ENCODE results near the gene PEAK1. TPM values are rescaled to one million over a fixed set of nuclear protein-coding genes. Genes with fewer than 3 reads are reported as not detected.

The PEAK1 gene
- total RNA-seq, 4 donors from 2014 or later: 14.5 to 31.1 (median 25.9) TPM

DNA sequence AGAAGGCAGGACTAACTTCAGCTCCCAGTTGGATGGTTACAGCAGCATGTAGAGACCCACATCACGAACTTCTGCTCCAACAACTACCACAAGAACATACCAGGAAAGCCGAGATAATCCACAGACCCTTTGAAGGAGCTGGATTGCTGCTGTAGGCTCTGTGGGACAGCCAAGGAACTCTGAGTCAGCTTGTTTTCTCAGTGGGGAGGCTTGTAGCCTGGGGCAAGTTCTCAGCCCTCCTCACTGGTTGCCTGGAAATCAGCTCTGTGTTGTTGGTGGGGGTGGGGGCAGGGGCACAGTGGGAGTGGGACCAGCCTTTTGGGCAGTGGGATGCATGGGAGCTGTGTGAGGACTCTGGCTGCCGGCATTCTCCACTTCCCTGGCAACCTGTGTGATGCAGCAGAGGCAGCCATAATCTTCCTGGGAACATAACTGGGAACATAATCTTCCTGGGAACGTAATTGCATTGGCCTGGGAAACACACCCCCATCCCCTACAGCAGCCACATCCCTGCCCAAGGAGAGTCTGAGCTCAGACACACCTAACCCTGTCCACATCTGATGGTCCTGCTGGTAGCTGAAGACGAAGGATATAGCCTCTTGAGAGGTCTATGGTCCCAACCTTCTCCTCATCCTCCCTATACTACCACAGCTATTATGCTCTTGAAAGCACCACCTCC, 153.1 kb downstream of the PEAK1 start:
- no peak overlapping the region for H3K27ac ChIP-seq
- TF ChIP-seq, protein P1, sequence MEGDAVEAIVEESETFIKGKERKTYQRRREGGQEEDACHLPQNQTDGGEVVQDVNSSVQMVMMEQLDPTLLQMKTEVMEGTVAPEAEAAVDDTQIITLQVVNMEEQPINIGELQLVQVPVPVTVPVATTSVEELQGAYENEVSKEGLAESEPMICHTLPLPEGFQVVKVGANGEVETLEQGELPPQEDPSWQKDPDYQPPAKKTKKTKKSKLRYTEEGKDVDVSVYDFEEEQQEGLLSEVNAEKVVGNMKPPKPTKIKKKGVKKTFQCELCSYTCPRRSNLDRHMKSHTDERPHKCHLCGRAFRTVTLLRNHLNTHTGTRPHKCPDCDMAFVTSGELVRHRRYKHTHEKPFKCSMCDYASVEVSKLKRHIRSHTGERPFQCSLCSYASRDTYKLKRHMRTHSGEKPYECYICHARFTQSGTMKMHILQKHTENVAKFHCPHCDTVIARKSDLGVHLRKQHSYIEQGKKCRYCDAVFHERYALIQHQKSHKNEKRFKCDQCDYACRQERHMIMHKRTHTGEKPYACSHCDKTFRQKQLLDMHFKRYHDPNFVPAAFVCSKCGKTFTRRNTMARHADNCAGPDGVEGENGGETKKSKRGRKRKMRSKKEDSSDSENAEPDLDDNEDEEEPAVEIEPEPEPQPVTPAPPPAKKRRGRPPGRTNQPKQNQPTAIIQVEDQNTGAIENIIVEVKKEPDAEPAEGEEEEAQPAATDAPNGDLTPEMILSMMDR (IDR thresholded peaks at IDR 0.05): no peak
- no peak for TF ChIP-seq POLR2A (IDR thresholded peaks at IDR 0.05)
- TF ChIP-seq POLR2AphosphoS5 (IDR thresholded peaks at IDR 0.05): no peak
- no peak for TF ChIP-seq EP300 (IDR thresholded peaks at IDR 0.05)
- H3K4me3 ChIP-seq: no peak overlapping the region
- no peaks in the 10 kb centered on the region for H3K4me1 ChIP-seq
- no peaks in the 10 kb centered on the region for H3K36me3 ChIP-seq
- no peaks in the 10 kb centered on the region for H3K27me3 ChIP-seq
- 82% methylated on average over 5 of the region's 5 CpGs for WGBS
- H3K9me3 ChIP-seq: no peaks in the 10 kb centered on the region
- DNase-seq (ENCODE audit: low spot score in 2 of 2): no peak

- 88% methylated on average over 2 of the region's 2 CpGs for WGBS
- H3K27me3 ChIP-seq: no peaks in the 10 kb centered on the region
- peaks cover 6% of the 10 kb centered on the region for H3K36me3 ChIP-seq
- H3K9me3 ChIP-seq: no peaks in the 10 kb centered on the region
- no peak for TF ChIP-seq POLR2A (IDR thresholded peaks at IDR 0.05)
- TF ChIP-seq EP300 (IDR thresholded peaks at IDR 0.05): no peak
- no peak for TF ChIP-seq POLR2AphosphoS5 (IDR thresholded peaks at IDR 0.05)
- TF ChIP-seq, protein P1 (IDR thresholded peaks at IDR 0.05): no peak
- DNase-seq (ENCODE audit: low spot score in 2 of 2): no peak
- no peak overlapping the region for H3K4me3 ChIP-seq
- H3K4me1 ChIP-seq: no peaks in the 10 kb centered on the region
- no peak overlapping the region for H3K27ac ChIP-seq
Observed at GRCh38 chr15:77255385-77255784, 164.5 kb downstream of the PEAK1 start.

GRCh38 chr15:77251662-77252061, 168.2 kb downstream of the PEAK1 start:
- peaks cover 21% of the 10 kb centered on the region for H3K36me3 ChIP-seq
- WGBS: 94% methylated on average over 2 of the region's 2 CpGs
- DNase-seq (ENCODE audit: low spot score in 2 of 2): no peak
- H3K27me3 ChIP-seq: no peaks in the 10 kb centered on the region
- no peaks in the 10 kb centered on the region for H3K4me1 ChIP-seq
- TF ChIP-seq POLR2A (IDR thresholded peaks at IDR 0.05) (no peak), POLR2AphosphoS5 (IDR thresholded peaks at IDR 0.05) (no peak), EP300 (IDR thresholded peaks at IDR 0.05) (no peak)
- TF ChIP-seq, protein P1 (IDR thresholded peaks at IDR 0.05): no peak
- no peak overlapping the region for H3K4me3 ChIP-seq
- H3K27ac ChIP-seq: no peak overlapping the region
- no peaks in the 10 kb centered on the region for H3K9me3 ChIP-seq

- Histone ChIP-seq H3K9me3 (no peaks in the 10 kb centered on the region), H3K4me1 (no peaks in the 10 kb centered on the region), H3K27me3 (no peaks in the 10 kb centered on the region), H3K4me3 (no peak overlapping the region), H3K36me3 (peaks cover 21% of the 10 kb centered on the region), H3K27ac (no peak overlapping the region)
- no peak for TF ChIP-seq EP300 (IDR thresholded peaks at IDR 0.05)
- DNase-seq (ENCODE audit: low spot score in 2 of 2): no peak
Observed at GRCh38 chr15:77247116-77247515, 172.8 kb downstream of the PEAK1 start.

DNA sequence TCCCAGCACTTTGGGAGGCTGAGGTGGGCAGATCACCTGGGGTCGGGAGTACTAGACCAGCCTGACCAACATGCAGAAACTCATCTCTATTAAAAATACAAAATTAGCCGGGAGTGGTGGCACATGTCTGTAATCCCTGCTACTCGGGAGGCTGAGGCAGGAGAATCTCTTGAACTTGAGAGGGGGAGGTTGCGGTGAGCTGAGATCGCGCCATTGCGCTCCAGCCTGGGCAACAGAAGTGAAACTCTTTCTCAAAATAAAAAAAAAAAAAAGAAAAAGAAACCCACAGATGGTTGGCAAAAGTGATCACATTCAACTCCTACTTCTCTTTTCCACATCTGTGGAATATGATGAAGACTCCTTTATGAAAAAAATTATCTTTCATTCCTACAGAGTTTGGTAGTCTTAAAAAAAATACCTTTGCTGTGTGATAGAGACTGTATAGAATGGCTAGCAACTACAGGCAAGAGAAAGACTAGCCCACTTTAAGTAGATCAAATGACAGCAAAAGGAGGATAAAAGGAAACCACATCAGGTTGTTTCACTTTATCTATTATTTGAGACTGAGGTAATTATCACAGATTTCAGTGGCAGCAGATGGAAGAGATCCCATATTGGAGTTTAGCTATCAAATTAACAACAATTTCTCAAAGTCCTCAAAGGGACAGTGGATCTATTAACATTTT, 176.0 kb downstream of the PEAK1 start:
- WGBS: 89% methylated on average over 7 of the region's 7 CpGs
- no peak overlapping the region for H3K4me3 ChIP-seq
- H3K9me3 ChIP-seq: no peaks in the 10 kb centered on the region
- H3K27me3 ChIP-seq: no peaks in the 10 kb centered on the region
- H3K36me3 ChIP-seq: peaks cover 6% of the 10 kb centered on the region
- H3K27ac ChIP-seq: no peak overlapping the region
- TF ChIP-seq POLR2A (IDR thresholded peaks at IDR 0.05) (no peak), EP300 (IDR thresholded peaks at IDR 0.05) (no peak)
- TF ChIP-seq, protein P1 (IDR thresholded peaks at IDR 0.05): no peak
- no peak for DNase-seq (ENCODE audit: low spot score in 2 of 2)
- no peaks in the 10 kb centered on the region for H3K4me1 ChIP-seq

All from suprapubic skin (tissue), 4 donors.